ENCODE results near the gene OR51L1. TPM values are rescaled to one million over a fixed set of nuclear protein-coding genes. Genes with fewer than 3 reads are reported as not detected.
"Not testable (repeated sequence)": the region's sequence is repeated elsewhere in the genome, so short reads cannot be mapped to it uniquely, and the experiment has no call there.

OR51L1 gene, protein sequence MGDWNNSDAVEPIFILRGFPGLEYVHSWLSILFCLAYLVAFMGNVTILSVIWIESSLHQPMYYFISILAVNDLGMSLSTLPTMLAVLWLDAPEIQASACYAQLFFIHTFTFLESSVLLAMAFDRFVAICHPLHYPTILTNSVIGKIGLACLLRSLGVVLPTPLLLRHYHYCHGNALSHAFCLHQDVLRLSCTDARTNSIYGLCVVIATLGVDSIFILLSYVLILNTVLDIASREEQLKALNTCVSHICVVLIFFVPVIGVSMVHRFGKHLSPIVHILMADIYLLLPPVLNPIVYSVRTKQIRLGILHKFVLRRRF
- not detected for total RNA-seq

DNA sequence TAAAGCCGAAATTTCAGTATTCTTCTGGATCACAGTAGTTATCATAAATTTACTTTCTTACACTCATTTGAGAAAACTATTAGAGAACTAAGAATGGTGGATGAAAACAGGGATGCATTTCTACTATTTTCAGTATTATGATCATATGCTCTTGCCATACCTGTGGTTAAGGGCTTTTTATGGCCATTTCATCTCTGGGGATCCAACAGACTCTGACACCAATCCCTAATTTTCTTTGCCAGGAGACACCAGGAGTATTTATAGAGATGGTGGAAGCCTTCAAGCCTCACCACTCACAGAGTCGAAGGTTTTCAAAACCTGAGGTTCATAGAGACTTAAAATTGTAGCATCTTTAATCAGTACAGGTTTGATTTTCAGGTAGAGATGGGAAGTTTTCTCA is at the start of gene OR51L1:
Gene OR51L1, plus strand, starts transcription at position 301 of the 400 bp plus-strand sequence. CDS start 4,132 bp downstream, outside the sequence.
- ATAC-seq (no peak), DNase-seq (no peak)
- Mint-ChIP-seq H3K9me3 (no peaks in the 10 kb centered on the region), H3K4me3 (no peak within 1 kb of the TSS), H3K27me3 (ENCODE audit: low read depth) (no peaks in the 10 kb centered on the region), H3K36me3 (ENCODE audit: insufficient read depth) (no peaks in the 10 kb centered on the region), H3K4me1 (ENCODE audit: low read depth) (no peaks in the 10 kb centered on the region)

- no peaks in the 10 kb centered on the region for H3K36me3 Mint-ChIP-seq (ENCODE audit: insufficient read depth)
- H3K9me3 Mint-ChIP-seq = no peaks in the 10 kb centered on the region
- no peaks in the 10 kb centered on the region for H3K4me1 Mint-ChIP-seq (ENCODE audit: low read depth)
- DNase-seq (no peak), ATAC-seq (no peak)
- H3K4me3 Mint-ChIP-seq = no peak within 1 kb of the TSS
- H3K27me3 Mint-ChIP-seq (ENCODE audit: low read depth) = no peaks in the 10 kb centered on the region
Measured at GRCh38 chr11:4947505-4947904, 47.1 kb upstream of the OR51L1 start, which contains the start of gene OR51A4. Gene OR51A4, minus strand, starts transcription at chr11:4947605. Its CDS starts 505 bp downstream, at chr11:4947100.

DNA sequence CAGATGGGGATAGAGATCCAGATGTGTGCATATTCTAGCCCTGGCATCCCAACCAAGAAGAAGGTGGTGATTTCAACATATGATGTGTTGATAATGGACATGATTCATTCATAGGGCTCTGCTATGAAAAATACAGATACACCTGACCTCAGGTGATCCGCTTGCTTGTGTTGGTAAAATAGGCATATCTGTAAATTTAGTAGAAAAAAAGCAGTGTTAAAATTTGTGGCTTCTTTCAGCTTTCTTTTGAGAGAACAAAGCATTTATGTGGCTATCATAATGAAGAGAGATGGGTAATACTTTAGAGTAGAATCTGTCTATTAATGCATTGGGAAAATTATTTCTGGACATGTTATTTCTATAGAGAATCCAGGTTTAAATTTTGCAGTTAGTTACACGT is 39.0 kb upstream of the OR51L1 start, which contains the start of gene OR51A2:
Gene OR51A2, minus strand, starts transcription at position 101 of the 400 bp plus-strand sequence. Its CDS starts 0 bp downstream, at position 101.
- H3K9me3 Mint-ChIP-seq; H3K36me3 Mint-ChIP-seq (ENCODE audit: insufficient read depth); H3K4me1 Mint-ChIP-seq (ENCODE audit: low read depth); H3K4me3 Mint-ChIP-seq; H3K27me3 Mint-ChIP-seq (ENCODE audit: low read depth); ATAC-seq; DNase-seq: not testable (repeated sequence)

DNA sequence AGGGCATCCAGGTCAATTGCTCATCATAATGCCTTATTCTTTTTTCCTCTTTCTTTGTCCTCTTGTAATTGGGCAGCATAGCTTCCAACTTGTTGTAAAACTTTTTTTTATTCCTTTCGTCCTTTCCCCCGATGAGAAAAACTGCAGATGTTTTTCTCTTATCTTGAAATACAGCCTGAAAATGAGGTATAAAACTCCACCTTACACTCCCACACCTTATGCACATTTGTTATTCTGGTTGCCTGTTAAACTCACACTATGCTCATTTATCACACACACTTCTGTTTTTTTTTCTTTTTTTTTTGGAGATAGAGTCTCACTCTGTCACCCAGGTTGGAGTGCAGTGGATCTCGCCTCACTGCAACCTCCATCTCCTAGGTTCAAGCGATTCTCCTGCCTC is 37.3 kb upstream of the OR51L1 start:
- Mint-ChIP-seq H3K4me1 (ENCODE audit: low read depth) (no peaks in the 10 kb centered on the region), H3K36me3 (ENCODE audit: insufficient read depth) (no peaks in the 10 kb centered on the region), H3K9me3 (peaks cover 6% of the 10 kb centered on the region), H3K4me3 (no peak overlapping the region), H3K27me3 (ENCODE audit: low read depth) (no peaks in the 10 kb centered on the region)
- DNase-seq (no peak), ATAC-seq (no peak)

GRCh38 chr11:4960877-4961276 is 33.8 kb upstream of the OR51L1 start:
- H3K9me3 Mint-ChIP-seq = peaks cover 8% of the 10 kb centered on the region
- H3K36me3 Mint-ChIP-seq (ENCODE audit: insufficient read depth) = no peaks in the 10 kb centered on the region
- no peak overlapping the region for H3K4me3 Mint-ChIP-seq
- H3K4me1 Mint-ChIP-seq (ENCODE audit: low read depth) = no peaks in the 10 kb centered on the region
- DNase-seq (no peak), ATAC-seq (no peak)
- peaks cover 2% of the 10 kb centered on the region for H3K27me3 Mint-ChIP-seq (ENCODE audit: low read depth)

DNA sequence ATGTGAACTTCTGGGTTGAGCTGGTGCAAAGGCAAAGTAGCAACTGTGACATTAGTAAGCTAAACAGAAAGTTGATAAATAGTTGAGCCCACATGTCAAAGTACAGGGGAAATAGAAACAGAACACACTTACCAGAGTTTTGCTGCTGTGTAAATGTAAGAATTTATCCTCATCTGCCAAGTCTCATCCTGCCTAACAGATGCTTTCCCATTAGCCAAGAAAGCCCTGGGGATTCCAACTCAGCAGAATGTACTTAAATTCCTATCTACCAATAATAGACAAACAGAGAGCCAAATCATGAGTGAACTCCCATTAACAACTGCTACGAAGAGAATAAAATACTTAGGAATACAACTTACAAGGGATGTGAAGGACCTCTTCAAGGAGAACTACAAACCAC is 31.8 kb upstream of the OR51L1 start:
- no peaks in the 10 kb centered on the region for H3K36me3 Mint-ChIP-seq (ENCODE audit: insufficient read depth)
- peaks cover 10% of the 10 kb centered on the region for H3K9me3 Mint-ChIP-seq
- peaks cover 5% of the 10 kb centered on the region for H3K27me3 Mint-ChIP-seq (ENCODE audit: low read depth)
- no peak overlapping the region for H3K4me3 Mint-ChIP-seq
- DNase-seq = no peak
- H3K4me1 Mint-ChIP-seq (ENCODE audit: low read depth) = no peaks in the 10 kb centered on the region
- ATAC-seq = no peak

DNA sequence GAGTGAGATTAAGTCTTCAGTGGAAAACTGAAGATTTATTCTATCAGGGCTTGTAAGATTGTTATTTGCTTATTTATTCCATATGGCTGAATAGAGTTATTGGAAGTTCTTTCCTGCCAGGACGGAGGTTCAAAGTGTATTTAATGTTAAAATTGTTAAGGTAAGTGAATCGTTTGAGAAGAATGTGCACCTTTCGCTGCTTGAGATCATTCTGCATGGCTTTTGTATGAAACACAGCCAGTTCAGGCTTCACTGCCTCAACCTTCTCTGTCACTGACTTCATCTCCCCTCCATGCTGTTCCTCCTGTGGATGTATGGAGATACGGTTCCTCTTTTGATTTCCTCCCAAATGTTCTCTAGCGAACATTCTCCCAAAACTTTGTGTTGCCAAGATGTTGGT is 19.2 kb upstream of the OR51L1 start:
- Mint-ChIP-seq H3K9me3 (no peaks in the 10 kb centered on the region), H3K36me3 (ENCODE audit: insufficient read depth) (no peaks in the 10 kb centered on the region), H3K4me1 (ENCODE audit: low read depth) (no peaks in the 10 kb centered on the region), H3K27me3 (ENCODE audit: low read depth) (no peaks in the 10 kb centered on the region), H3K4me3 (no peak overlapping the region)
- ATAC-seq (no peak), DNase-seq (no peak)

DNA sequence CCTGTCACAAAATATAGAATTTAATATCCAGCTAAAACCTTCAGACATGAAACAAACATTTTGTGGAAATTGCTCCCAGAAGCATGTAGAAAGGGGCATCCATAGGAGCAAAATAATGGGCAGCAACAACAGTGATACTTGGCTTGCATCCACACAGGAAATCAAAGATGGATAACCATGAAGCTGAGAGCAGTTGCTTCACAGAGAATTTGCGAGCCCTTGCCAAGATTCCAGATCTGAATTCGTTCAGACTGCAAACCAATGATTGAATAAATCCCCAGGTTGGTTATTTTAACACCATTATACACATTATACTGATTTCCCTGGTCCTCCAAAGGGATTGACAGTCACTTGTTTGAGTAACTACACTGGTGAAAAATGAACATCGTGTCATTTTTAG is 15.6 kb upstream of the OR51L1 start:
- H3K36me3 Mint-ChIP-seq (ENCODE audit: insufficient read depth) = no peaks in the 10 kb centered on the region
- H3K9me3 Mint-ChIP-seq = no peaks in the 10 kb centered on the region
- no peaks in the 10 kb centered on the region for H3K27me3 Mint-ChIP-seq (ENCODE audit: low read depth)
- DNase-seq (no peak), ATAC-seq (no peak)
- H3K4me3 Mint-ChIP-seq = no peak overlapping the region
- H3K4me1 Mint-ChIP-seq (ENCODE audit: low read depth) = no peaks in the 10 kb centered on the region

DNA sequence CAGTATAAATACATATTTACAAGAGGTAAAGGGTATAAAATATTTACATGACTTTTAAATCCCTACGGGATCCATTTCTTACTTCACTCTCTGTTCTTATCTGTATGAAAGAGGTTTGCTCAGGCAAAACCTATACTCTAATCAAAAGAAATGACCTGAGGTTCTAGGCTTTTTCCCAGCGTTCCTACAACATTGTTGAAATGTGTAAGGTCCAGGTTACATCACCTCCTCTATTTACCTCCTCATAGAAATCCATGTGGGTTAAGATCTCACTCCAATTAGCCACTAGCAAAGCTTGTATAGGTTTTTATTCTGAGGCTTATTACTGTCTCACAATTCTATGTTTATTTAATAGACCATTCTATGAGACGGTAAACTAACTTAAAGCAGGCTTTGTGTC is 12.0 kb upstream of the OR51L1 start:
- Mint-ChIP-seq H3K27me3 (ENCODE audit: low read depth) (no peaks in the 10 kb centered on the region), H3K36me3 (ENCODE audit: insufficient read depth) (no peaks in the 10 kb centered on the region), H3K9me3 (no peaks in the 10 kb centered on the region), H3K4me1 (ENCODE audit: low read depth) (no peaks in the 10 kb centered on the region), H3K4me3 (no peak overlapping the region)
- DNase-seq (no peak), ATAC-seq (no peak)

DNA sequence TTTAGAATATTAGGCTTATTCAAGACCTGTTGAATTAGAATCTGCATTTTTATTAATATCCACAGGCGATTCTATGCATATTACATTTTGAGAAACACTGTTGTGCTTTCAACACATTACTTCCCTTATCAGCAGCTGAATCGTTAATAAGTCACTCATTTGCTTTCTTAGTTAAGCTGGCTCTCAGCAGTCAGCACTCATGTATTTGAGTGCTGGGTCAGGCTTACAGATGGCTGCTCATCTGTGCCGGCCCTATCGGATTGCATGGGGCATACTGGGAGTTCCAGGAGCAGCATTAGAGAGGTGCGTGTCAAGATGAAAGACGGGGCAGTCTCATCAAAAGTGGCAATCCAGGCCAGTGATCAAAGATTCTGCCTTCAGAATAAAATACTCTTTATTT is 10.8 kb upstream of the OR51L1 start:
- DNase-seq (no peak), ATAC-seq (no peak)
- Mint-ChIP-seq H3K36me3 (ENCODE audit: insufficient read depth) (no peaks in the 10 kb centered on the region), H3K4me1 (ENCODE audit: low read depth) (no peaks in the 10 kb centered on the region), H3K9me3 (no peaks in the 10 kb centered on the region), H3K27me3 (ENCODE audit: low read depth) (no peaks in the 10 kb centered on the region), H3K4me3 (no peak overlapping the region)

GRCh38 chr11:4991060-4991459 is 3.6 kb upstream of the OR51L1 start:
- Mint-ChIP-seq H3K9me3 (no peaks in the 10 kb centered on the region), H3K4me1 (ENCODE audit: low read depth) (no peaks in the 10 kb centered on the region), H3K4me3 (no peak overlapping the region), H3K27me3 (ENCODE audit: low read depth) (peaks cover 1% of the 10 kb centered on the region), H3K36me3 (ENCODE audit: insufficient read depth) (no peaks in the 10 kb centered on the region)
- no peak for DNase-seq
- ATAC-seq = no peak

DNA sequence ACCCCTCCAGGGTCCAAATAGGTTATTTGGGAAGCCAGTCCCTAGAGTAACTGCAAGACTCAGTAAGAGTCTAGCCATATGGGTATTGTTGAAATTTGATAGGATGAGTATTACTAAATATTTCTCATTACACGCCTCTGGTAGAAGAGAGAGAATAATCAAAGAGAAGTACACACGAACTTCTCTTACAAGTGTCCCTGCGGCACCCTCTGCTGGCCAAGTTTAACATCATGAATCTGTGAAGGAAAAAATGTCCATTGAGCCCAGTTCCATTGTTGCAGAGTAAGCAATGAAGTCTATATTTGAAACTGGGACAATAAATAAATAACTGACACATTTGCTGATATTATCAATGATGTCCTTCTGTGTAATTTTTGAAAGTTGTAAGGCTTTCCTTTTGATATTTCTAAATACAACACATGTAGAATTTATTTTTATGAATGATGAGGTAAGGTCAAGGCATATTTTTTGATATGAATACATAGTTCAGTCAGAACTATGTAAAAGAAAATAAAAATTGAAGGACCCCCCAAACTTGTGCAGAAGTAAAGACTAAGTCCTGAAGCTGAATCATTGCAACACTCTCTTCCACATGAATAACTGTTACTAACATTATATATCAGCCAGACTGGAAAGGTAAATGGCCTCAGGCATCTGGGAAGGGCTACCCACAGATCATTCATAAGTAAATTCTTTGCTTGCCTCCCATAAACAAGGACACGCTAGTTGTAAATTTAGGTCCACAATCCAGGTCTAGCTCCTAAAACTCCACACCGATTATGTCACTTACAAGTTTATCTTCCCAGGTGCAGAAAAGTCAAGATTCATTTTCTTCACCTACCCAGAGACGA is 10.0 kb downstream of the OR51L1 start:
- ATAC-seq = no peak
- DNase-seq = no peak
- H3K36me3 Mint-ChIP-seq (ENCODE audit: insufficient read depth) = no peaks in the 10 kb centered on the region
- H3K4me1 Mint-ChIP-seq (ENCODE audit: low read depth) = no peaks in the 10 kb centered on the region
- peaks cover 2% of the 10 kb centered on the region for H3K27me3 Mint-ChIP-seq (ENCODE audit: low read depth)
- H3K9me3 Mint-ChIP-seq = no peaks in the 10 kb centered on the region
- no peak overlapping the region for H3K4me3 Mint-ChIP-seq

- H3K4me1 Mint-ChIP-seq (ENCODE audit: low read depth) = no peaks in the 10 kb centered on the region
- H3K4me3 Mint-ChIP-seq = no peak overlapping the region
- ATAC-seq (no peak), DNase-seq (no peak)
- H3K36me3 Mint-ChIP-seq (ENCODE audit: insufficient read depth) = no peaks in the 10 kb centered on the region
- H3K9me3 Mint-ChIP-seq = no peaks in the 10 kb centered on the region
- H3K27me3 Mint-ChIP-seq (ENCODE audit: low read depth) = peaks cover 2% of the 10 kb centered on the region
Measured at GRCh38 chr11:5007561-5007960, 12.9 kb downstream of the OR51L1 start.

DNA sequence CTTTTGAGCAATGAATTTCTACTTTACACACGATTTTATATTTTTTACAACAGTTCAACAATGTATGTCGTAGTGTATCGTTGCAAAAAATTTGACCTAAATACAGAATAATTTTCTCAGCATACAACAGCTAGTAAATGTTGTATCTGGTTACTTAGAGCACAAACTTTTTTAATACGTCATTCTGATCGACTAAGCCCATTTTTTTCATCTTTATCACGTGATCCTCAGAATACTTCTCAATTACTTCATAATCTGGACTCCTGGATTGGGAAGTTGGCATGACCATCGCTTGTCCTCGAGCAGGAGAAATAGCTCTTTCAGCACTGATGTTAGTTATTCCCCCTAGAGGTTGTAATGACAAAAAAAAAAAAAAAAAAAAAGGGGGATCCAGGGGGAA is 16.6 kb downstream of the OR51L1 start:
- H3K4me1 Mint-ChIP-seq (ENCODE audit: low read depth) = no peaks in the 10 kb centered on the region
- H3K9me3 Mint-ChIP-seq = no peaks in the 10 kb centered on the region
- H3K27me3 Mint-ChIP-seq (ENCODE audit: low read depth) = no peaks in the 10 kb centered on the region
- DNase-seq (no peak), ATAC-seq (no peak)
- no peak overlapping the region for H3K4me3 Mint-ChIP-seq
- H3K36me3 Mint-ChIP-seq (ENCODE audit: insufficient read depth) = no peaks in the 10 kb centered on the region

DNA sequence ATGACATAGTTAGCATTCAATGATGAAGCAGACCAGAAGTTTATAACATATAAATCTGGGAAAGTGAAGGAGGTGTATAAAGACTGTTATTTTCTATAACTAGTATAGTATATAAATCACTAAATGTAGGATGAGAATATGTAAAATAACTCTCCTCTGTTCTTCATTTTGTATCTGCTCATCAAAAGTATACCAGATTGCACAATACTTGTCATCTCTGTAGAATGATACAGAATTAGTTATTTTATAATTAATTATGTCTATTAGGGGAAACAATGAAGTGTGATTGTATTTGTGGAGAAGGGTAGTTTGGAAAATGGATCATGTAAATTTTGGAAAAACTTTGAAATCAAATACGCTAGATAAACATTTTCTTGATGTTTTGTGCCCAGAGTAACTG is 18.4 kb downstream of the OR51L1 start:
- ATAC-seq (no peak), DNase-seq (no peak)
- Mint-ChIP-seq H3K36me3 (ENCODE audit: insufficient read depth) (no peaks in the 10 kb centered on the region), H3K9me3 (no peaks in the 10 kb centered on the region), H3K4me1 (ENCODE audit: low read depth) (no peaks in the 10 kb centered on the region), H3K27me3 (ENCODE audit: low read depth) (no peaks in the 10 kb centered on the region), H3K4me3 (no peak overlapping the region)

All from activated T-cell treated with anti-CD3 and anti-CD28 coated beads, Interleukin-2, amount 50 U/mL, for 4 hours (primary cell).